Loucy (cell line): ENCODE results near the gene RGMA.
A peak's percentile ranks its signal among the peaks of the same experiment; 100 is the strongest.
"Not testable (repeated sequence)": the region's sequence is repeated elsewhere in the genome, so short reads cannot be mapped to it uniquely, and the experiment has no call there.

Source experiments
- H2AFZ ChIP-seq: fragments of 200-600 bp; sonication (generic); 2 replicates; pipeline ENCODE4 v1.6.0; 2016; ENCODE audit warnings: antibody characterized with exemption, mild to moderate bottlenecking, low read length, moderate library complexity
- H3F3A ChIP-seq: fragments of 200-600 bp; 2 replicates; pipeline ENCODE4 v1.6.0; 2016; ENCODE audit warnings: antibody characterized with exemption, low read depth, mild to moderate bottlenecking
- H3K27me3 ChIP-seq: fragments of 200-600 bp; sonication (generic); 2 replicates; pipeline ENCODE4 v1.6.1; 2014; ENCODE audit warnings: low read length, mild to moderate bottlenecking; ENCODE audit not compliant: insufficient read depth, poor library complexity, severe bottlenecking
- H3K36me3 ChIP-seq: fragments of 200-600 bp; sonication (generic); 2 replicates; pipeline ENCODE4 v1.6.1; 2016; ENCODE audit warnings: low read length; ENCODE audit not compliant: insufficient read depth
- H3K4me1 ChIP-seq: fragments of 200-600 bp; sonication (generic); 2 replicates; pipeline ENCODE4 v1.5.1; 2014; ENCODE audit warnings: low read length, mild to moderate bottlenecking; ENCODE audit not compliant: insufficient read depth, poor library complexity, severe bottlenecking
- H3K4me2 ChIP-seq: fragments of 200-600 bp; sonication (generic); 2 replicates; pipeline ENCODE4 v1.6.0; 2014; ENCODE audit warnings: antibody characterized with exemption, low read length, low read depth, mild to moderate bottlenecking; ENCODE audit not compliant: poor library complexity, severe bottlenecking
- H3K4me3 ChIP-seq: fragments of 200-600 bp; sonication (generic); 2 replicates; pipeline ENCODE4 v1.5.1; 2014; ENCODE audit warnings: low read length, mild to moderate bottlenecking, mixed read lengths; ENCODE audit not compliant: poor library complexity, severe bottlenecking
- H3K79me2 ChIP-seq: fragments of 200-600 bp; sonication (generic); 2 replicates; pipeline ENCODE4 v1.6.1; 2014; ENCODE audit warnings: low read length; ENCODE audit not compliant: insufficient read depth
- H3K9ac ChIP-seq: fragments of 200-600 bp; sonication (generic); 2 replicates; pipeline ENCODE4 v1.6.0; 2014; ENCODE audit warnings: mild to moderate bottlenecking, low read depth, low read length, moderate library complexity; ENCODE audit not compliant: poor library complexity, severe bottlenecking
- H3K9me2 ChIP-seq: fragments of 200-600 bp; sonication (generic); replicated peaks from 2 replicates; pipeline ENCODE4 v1.6.1; 2016; ENCODE audit warnings: low read depth, low read length, mixed read lengths
- H3K9me3 ChIP-seq: fragments of 200-600 bp; sonication (generic); 2 replicates; pipeline ENCODE4 v1.6.1; 2014; ENCODE audit warnings: mild to moderate bottlenecking, antibody characterized with exemption, low read length, low read depth; ENCODE audit not compliant: insufficient read depth
- H4K20me1 ChIP-seq: fragments of 200-600 bp; sonication (generic); 2 replicates; pipeline ENCODE4 v1.6.0; 2014; ENCODE audit warnings: antibody characterized with exemption, low read length, mild to moderate bottlenecking; ENCODE audit not compliant: insufficient read depth, poor library complexity, severe bottlenecking
- EZH2phosphoT487 ChIP-seq: fragments of 200-600 bp; IDR thresholded peaks from 2 replicates; pipeline ENCODE4 v1.6.1; 2018; ENCODE audit warnings: antibody characterized with exemption, mild to moderate bottlenecking, moderate library complexity, borderline replicate concordance
- TF ChIP-seq, protein P1 (sequence below): fragments of 200-600 bp; sonication (generic); conservative IDR thresholded peaks from 2 replicates; pipeline ENCODE4 v1.5.1; 2014; ENCODE audit warnings: mild to moderate bottlenecking, antibody characterized with exemption, low read length

Gene RGMA

DNA sequence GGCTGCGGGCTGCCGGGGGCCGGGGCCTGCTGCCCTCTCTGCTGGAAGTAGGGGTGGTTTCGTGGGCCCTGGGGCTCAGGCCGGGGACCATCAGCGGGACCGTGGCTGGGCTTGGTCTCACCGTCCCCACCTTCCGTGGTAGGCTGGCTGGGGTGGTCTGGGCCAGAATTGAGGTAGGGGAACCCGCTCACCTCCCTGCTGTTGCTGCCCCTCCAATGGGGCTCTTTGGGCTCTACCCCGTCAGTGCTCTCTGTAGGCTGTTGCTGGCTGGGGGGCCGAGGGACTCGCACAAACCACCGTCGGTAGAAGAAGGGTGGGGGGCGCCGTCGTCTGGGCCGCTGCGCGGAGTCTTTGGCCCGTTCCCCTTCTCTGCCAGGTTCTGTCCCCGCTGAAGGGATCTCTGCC, 23.4 kb downstream of the RGMA start:
- no peak for TF ChIP-seq EZH2phosphoT487
- TF ChIP-seq, protein P1, sequence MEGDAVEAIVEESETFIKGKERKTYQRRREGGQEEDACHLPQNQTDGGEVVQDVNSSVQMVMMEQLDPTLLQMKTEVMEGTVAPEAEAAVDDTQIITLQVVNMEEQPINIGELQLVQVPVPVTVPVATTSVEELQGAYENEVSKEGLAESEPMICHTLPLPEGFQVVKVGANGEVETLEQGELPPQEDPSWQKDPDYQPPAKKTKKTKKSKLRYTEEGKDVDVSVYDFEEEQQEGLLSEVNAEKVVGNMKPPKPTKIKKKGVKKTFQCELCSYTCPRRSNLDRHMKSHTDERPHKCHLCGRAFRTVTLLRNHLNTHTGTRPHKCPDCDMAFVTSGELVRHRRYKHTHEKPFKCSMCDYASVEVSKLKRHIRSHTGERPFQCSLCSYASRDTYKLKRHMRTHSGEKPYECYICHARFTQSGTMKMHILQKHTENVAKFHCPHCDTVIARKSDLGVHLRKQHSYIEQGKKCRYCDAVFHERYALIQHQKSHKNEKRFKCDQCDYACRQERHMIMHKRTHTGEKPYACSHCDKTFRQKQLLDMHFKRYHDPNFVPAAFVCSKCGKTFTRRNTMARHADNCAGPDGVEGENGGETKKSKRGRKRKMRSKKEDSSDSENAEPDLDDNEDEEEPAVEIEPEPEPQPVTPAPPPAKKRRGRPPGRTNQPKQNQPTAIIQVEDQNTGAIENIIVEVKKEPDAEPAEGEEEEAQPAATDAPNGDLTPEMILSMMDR: no peak
- H4K20me1 ChIP-seq: no peaks in the 10 kb centered on the region
- H2AFZ ChIP-seq: no peak overlapping the region
- H3K4me3 ChIP-seq: no peak overlapping the region
- H3K9me3 ChIP-seq: no peaks in the 10 kb centered on the region
- H3K79me2 ChIP-seq: no peaks in the 10 kb centered on the region
- peaks cover 1% of the 10 kb centered on the region for H3K27me3 ChIP-seq
- H3K4me1 ChIP-seq: peaks cover 35% of the 10 kb centered on the region
- no peaks in the 10 kb centered on the region for H3K36me3 ChIP-seq
- no peak overlapping the region for H3K4me2 ChIP-seq
- no peak overlapping the region for H3K9ac ChIP-seq
- H3K9me2 ChIP-seq: no peaks in the 10 kb centered on the region
- H3F3A ChIP-seq: no peaks in the 10 kb centered on the region

DNA sequence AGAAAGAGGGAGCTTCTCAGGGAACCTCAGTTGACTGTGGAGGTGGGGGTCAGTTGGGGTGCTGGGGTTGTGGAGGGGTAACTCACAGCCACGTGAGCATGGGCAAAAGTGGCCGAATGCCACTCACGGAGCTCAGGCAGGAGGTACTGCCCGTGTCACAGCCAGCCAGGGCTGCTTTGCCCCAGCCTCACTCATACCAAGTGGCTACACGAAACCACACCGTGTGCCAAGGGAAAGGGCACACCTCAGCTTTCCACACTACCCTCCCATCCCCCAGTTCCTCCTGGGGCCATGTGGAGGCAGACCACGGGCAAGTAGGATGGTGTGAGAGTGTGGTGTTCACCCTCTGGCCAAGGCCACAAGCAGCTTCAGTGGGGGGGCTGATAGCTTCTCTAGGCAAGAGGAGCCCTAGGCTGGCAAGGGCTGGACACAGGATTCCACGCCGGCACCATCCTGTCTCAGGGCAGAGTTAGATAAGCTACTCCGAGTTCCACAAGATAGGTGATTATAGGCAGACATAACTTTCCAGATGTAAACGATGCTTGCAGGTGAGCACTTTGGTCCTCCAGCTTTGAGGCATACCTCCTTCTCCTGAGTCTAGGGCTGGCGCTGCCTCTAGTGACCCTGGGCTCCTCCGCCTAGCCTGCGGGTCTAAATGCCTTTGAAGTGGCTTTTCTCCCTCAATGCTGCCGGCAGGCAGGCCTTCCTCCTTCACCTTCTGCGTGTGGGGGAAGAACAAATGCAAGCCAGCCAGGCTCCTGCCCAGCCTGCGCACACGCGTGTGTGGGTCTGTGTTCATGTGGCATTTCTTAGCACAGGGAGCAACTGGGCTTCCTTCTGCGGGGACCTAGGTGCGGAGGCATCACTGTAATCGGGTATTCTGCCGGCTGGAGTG, 25.0 kb downstream of the RGMA start:
- Histone ChIP-seq H3K9ac (peak overlapping the region; percentile 12), H3K9me2 (no peaks in the 10 kb centered on the region), H3K27me3 (no peaks in the 10 kb centered on the region), H3K79me2 (no peaks in the 10 kb centered on the region), H2AFZ (peak overlapping the region; percentile 52; the same call in 1 of the 2 replicates), H3K4me1 (peaks cover 35% of the 10 kb centered on the region), H3F3A (no peaks in the 10 kb centered on the region), H4K20me1 (no peaks in the 10 kb centered on the region), H3K4me2 (peak overlapping the region; percentile 40), H3K9me3 (no peaks in the 10 kb centered on the region), H3K36me3 (no peaks in the 10 kb centered on the region), H3K4me3 (peak overlapping the region; percentile 39)
- no peak for TF ChIP-seq EZH2phosphoT487
- TF ChIP-seq, protein P1: no peak

- Histone ChIP-seq H4K20me1 (no peaks in the 10 kb centered on the region), H3K9ac (no peak overlapping the region), H3K9me3 (no peaks in the 10 kb centered on the region), H3K36me3 (no peaks in the 10 kb centered on the region), H3K4me2 (peak overlapping the region; percentile 40), H3F3A (no peaks in the 10 kb centered on the region), H2AFZ (no peak overlapping the region), H3K9me2 (no peaks in the 10 kb centered on the region), H3K4me3 (no peak overlapping the region), H3K27me3 (no peaks in the 10 kb centered on the region), H3K79me2 (no peaks in the 10 kb centered on the region), H3K4me1 (peaks cover 35% of the 10 kb centered on the region)
- TF ChIP-seq, protein P1: no peak
- TF ChIP-seq EZH2phosphoT487: no peak
Measured at GRCh38 chr15:93063262-93063671, 25.7 kb downstream of the RGMA start.

DNA sequence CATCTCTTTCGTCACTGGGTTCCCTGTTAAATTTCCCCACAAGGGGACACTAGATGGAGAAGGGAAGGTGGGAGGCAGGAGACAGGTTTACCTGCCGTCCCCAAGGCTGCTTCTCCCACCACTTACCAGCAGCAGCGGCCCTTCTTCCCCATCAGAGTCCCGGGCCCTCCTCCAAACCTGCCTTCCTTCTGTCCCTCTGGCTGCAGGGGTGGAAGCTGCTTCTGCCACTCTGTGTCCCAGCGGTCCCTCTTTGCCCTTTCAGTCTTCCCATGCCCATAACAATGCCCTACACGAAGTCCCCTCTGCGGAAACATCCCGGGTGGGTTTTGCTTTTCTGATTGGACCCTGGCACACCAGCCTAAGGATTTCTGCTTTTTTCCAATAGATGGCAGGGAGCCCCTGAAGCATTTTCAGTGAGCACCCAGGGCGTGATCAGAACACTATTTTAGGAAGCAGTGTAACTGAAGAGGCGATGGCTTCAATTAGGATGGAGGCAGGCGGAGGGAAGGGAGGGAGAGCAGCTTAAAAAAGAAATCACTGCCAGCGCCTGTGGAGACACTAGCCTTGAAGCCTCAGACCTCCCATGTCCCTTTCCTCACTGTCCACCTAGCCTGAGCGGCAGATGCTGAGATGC, 26.3 kb downstream of the RGMA start:
- not testable (repeated sequence) for H3F3A ChIP-seq, H3K27me3 ChIP-seq, H3K9me2 ChIP-seq, H3K9ac ChIP-seq, H4K20me1 ChIP-seq, H3K9me3 ChIP-seq, H3K79me2 ChIP-seq, H3K4me3 ChIP-seq, H2AFZ ChIP-seq, H3K36me3 ChIP-seq
- Histone ChIP-seq H3K4me2 (peak overlapping the region; percentile 79), H3K4me1 (peaks cover 35% of the 10 kb centered on the region)
